ENCODE data around the gene JHY. TPM values are rescaled to one million over a fixed set of nuclear protein-coding genes. Genes with fewer than 3 reads are reported as not detected.

JHY gene
- total RNA-seq, 1 experiment from 2014 or later, result 0.79 TPM

GRCh38 chr11:122937983-122938382 is 55.4 kb downstream of the JHY start:
- TF ChIP-seq, protein P1, sequence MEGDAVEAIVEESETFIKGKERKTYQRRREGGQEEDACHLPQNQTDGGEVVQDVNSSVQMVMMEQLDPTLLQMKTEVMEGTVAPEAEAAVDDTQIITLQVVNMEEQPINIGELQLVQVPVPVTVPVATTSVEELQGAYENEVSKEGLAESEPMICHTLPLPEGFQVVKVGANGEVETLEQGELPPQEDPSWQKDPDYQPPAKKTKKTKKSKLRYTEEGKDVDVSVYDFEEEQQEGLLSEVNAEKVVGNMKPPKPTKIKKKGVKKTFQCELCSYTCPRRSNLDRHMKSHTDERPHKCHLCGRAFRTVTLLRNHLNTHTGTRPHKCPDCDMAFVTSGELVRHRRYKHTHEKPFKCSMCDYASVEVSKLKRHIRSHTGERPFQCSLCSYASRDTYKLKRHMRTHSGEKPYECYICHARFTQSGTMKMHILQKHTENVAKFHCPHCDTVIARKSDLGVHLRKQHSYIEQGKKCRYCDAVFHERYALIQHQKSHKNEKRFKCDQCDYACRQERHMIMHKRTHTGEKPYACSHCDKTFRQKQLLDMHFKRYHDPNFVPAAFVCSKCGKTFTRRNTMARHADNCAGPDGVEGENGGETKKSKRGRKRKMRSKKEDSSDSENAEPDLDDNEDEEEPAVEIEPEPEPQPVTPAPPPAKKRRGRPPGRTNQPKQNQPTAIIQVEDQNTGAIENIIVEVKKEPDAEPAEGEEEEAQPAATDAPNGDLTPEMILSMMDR (conservative IDR thresholded peaks at IDR 0.05), result no peak
- WGBS (ENCODE audit: extremely low coverage, insufficient read length, low lambda C conversion rate), result no CpG with 5 or more reads among the region's 3 CpGs

More at GRCh38 chr11:122937983-122938382, 55.4 kb downstream of the JHY start:
- H3K9me3 Mint-ChIP-seq, result peaks cover 0 to 3% of the 10 kb centered on the region in 2 experiments; a peak in 1 of 5 replicates
- H3K14ac ChIP-seq (ENCODE audit: insufficient read depth, low read length), result no peak overlapping the region
- peaks cover 2% of the 10 kb centered on the region for H3K23me2 ChIP-seq (ENCODE audit: insufficient read length, low read depth, low read length, poor library complexity, severe bottlenecking)
- H3K9ac ChIP-seq (ENCODE audit: extremely low read depth, insufficient read length, low read length), result no peak overlapping the region
- H2AFZ ChIP-seq (ENCODE audit: low read length), result no peak overlapping the region
- no peak overlapping the region for H3K4me3 Mint-ChIP-seq
- no peak overlapping the region for H4K5ac ChIP-seq (ENCODE audit: insufficient read length, low read depth, low read length)
- H2BK20ac ChIP-seq (ENCODE audit: low read depth, low read length, poor library complexity, severe bottlenecking), result no peak overlapping the region
- H3K4ac ChIP-seq (ENCODE audit: low read depth, low read length), result no peak overlapping the region
- H2BK120ac ChIP-seq (ENCODE audit: low read depth, low read length, poor library complexity, severe bottlenecking), result no peak overlapping the region
- no peaks in the 10 kb centered on the region for H3K4me1 Mint-ChIP-seq
- H3K27me3 Mint-ChIP-seq (ENCODE audit: low read depth), result peaks cover 2% of the 10 kb centered on the region
- no peak overlapping the region for H4K91ac ChIP-seq (ENCODE audit: insufficient read length, low read depth, low read length)
- H3K4me2 ChIP-seq (ENCODE audit: insufficient read depth, insufficient read length, low read length), result no peak overlapping the region
- no peaks in the 10 kb centered on the region for H3K79me2 ChIP-seq (ENCODE audit: insufficient read depth, low read length)
- H4K8ac ChIP-seq (replicated peaks; ENCODE audit: insufficient read length, low read depth, low read length), result no peak overlapping the region
- no peak for DNase-seq
- no peaks in the 10 kb centered on the region for H3K79me1 ChIP-seq (ENCODE audit: insufficient read depth, low read depth, low read length, poor library complexity, severe bottlenecking)
- no peak overlapping the region for H3T11ph ChIP-seq (ENCODE audit: low read length)
- no peaks in the 10 kb centered on the region for H3K36me3 Mint-ChIP-seq (ENCODE audit: insufficient read depth in 1 of 3, low read depth in 3 of 3)
- no peak overlapping the region for H3K27ac ChIP-seq (ENCODE audit: insufficient read length, low read depth, low read length)
- H3K4me1 ChIP-seq (ENCODE audit: insufficient read depth, low read length), result no peaks in the 10 kb centered on the region
- no peak overlapping the region for H2BK15ac ChIP-seq (ENCODE audit: low read depth, low read length)
- no peak overlapping the region for H2BK5ac ChIP-seq (ENCODE audit: insufficient read length, low read length)
- no peak overlapping the region for H3K27ac Mint-ChIP-seq
- no peaks in the 10 kb centered on the region for H3K9me3 ChIP-seq (ENCODE audit: control insufficient read depth, low read depth, low read length)
- no peaks in the 10 kb centered on the region for H3K27me3 ChIP-seq (ENCODE audit: insufficient read depth, low read length)
- no peak overlapping the region for H3K56ac ChIP-seq (ENCODE audit: insufficient read length, low read depth, low read length)
- no peaks in the 10 kb centered on the region for H4K20me1 ChIP-seq (ENCODE audit: control insufficient read depth, insufficient read depth, insufficient read length)
- no peak overlapping the region for H3K23ac ChIP-seq (ENCODE audit: insufficient read length, low read depth, low read length)
- H2AK5ac ChIP-seq (ENCODE audit: insufficient read length, low read length), result no peak overlapping the region
- H3K18ac ChIP-seq (ENCODE audit: insufficient read length, low read depth, low read length), result no peak overlapping the region
- H2BK12ac ChIP-seq (ENCODE audit: insufficient read length, low read depth, low read length), result no peak overlapping the region
